Sigmoid colon (tissue), 4 donors: ENCODE measurements around the gene CDKAL1.

ENCODE experiments used
- EP300 ChIP-seq, 4 donors: sonication (generic); formaldehyde crosslinking; IDR thresholded peaks; one replicate each; pipeline ENCODE4 v1.6.1; 2017; ENCODE audit warnings: antibody characterized with exemption in 4 of 4
- POLR2A ChIP-seq, 2 donors: fragments of 450-650 bp; IDR thresholded peaks; one replicate each; pipeline ENCODE4 v1.6.1; 2016; ENCODE audit warnings: antibody characterized with exemption in 2 of 2, mild to moderate bottlenecking in 2 of 2, moderate library complexity in 2 of 2
- POLR2AphosphoS5 ChIP-seq, 4 donors: sonication (generic); formaldehyde crosslinking; IDR thresholded peaks; one replicate each; pipeline ENCODE4 v1.6.1; 2017; ENCODE audit warnings: antibody characterized with exemption in 4 of 4
- TF ChIP-seq, protein P1 (sequence below), 4 experiments: fragments of 450-650 bp in 3 of 4; fragments of 200-600 bp in 1 of 4; IDR thresholded peaks; one replicate each; pipeline ENCODE4 v1.5.1; 2016 to 2019; ENCODE audit warnings: antibody characterized with exemption in 4 of 4, mild to moderate bottlenecking in 3 of 4, moderate library complexity in 2 of 4

DNA sequence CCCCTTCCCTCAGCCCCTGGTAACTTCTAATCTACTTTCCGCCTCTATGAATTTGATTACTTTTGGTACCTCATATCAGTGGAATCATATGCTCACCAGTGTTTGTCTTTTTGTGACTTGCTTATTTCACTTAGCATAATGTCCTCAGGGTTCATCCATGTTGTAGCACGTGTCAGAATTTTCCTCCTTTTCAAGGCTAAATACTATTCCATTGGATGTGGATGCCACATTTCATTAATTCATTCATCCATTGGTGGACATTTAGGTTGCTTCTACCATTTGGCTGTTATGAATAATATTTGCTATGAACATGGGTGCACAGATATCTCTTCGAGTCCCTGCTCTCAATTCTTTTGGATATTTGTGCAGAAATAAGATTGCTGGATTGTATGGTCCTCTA is 670.7 kb downstream of the CDKAL1 start:
- TF ChIP-seq, protein P1, sequence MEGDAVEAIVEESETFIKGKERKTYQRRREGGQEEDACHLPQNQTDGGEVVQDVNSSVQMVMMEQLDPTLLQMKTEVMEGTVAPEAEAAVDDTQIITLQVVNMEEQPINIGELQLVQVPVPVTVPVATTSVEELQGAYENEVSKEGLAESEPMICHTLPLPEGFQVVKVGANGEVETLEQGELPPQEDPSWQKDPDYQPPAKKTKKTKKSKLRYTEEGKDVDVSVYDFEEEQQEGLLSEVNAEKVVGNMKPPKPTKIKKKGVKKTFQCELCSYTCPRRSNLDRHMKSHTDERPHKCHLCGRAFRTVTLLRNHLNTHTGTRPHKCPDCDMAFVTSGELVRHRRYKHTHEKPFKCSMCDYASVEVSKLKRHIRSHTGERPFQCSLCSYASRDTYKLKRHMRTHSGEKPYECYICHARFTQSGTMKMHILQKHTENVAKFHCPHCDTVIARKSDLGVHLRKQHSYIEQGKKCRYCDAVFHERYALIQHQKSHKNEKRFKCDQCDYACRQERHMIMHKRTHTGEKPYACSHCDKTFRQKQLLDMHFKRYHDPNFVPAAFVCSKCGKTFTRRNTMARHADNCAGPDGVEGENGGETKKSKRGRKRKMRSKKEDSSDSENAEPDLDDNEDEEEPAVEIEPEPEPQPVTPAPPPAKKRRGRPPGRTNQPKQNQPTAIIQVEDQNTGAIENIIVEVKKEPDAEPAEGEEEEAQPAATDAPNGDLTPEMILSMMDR (IDR thresholded peaks at IDR 0.05) = no peak
- TF ChIP-seq EP300 (IDR thresholded peaks at IDR 0.05) = no peak
- TF ChIP-seq POLR2A (IDR thresholded peaks at IDR 0.05) = no peak
- TF ChIP-seq POLR2AphosphoS5 (IDR thresholded peaks at IDR 0.05) = no peak
